Adrenal gland (tissue), 12 donors: ENCODE measurements around the gene AWAT2. TPM values are rescaled to one million over a fixed set of nuclear protein-coding genes. Genes with fewer than 3 reads are reported as not detected.

Experiments
- DNase-seq, 7 donors: peaks; one replicate each; pipeline ENCODE4 v3.0.0-alpha.2; 2019 to 2020
- H3K27ac ChIP-seq, 5 donors: fragments of 200-600 bp; sonication (generic) in 4 of 5; 1 replicate in 3 of 5; 2 replicates in 2 of 5; pipeline versions ENCODE4 v1.5.1 to v1.8.0; 2016 to 2020; ENCODE audit warnings: mild to moderate bottlenecking in 1 of 5
- H3K27me3 ChIP-seq: fragments of 200-600 bp; 2 replicates; pipeline ENCODE4 v1.8.0; 2021
- H3K36me3 ChIP-seq, 2 donors: fragments of 200-600 bp; replicated peaks in 1 of 2; 1 replicate in 1 of 2; 2 replicates in 1 of 2; pipeline versions ENCODE4 v1.5.1 to v1.8.0; 2018 to 2022
- H3K4me1 ChIP-seq, 2 donors: fragments of 200-600 bp; replicated peaks in 1 of 2; 1 replicate in 1 of 2; 2 replicates in 1 of 2; pipeline versions ENCODE4 v1.5.1 to v1.8.0; 2018 to 2021
- H3K4me3 ChIP-seq, 4 donors: fragments of 200-600 bp; sonication (generic) in 3 of 4; one replicate each; pipeline ENCODE4 v1.5.1; 2016 to 2018
- H3K9me3 ChIP-seq, 3 donors: fragments of 200-600 bp; sonication (generic) in 1 of 3; replicated peaks in 1 of 3; 1 replicate in 2 of 3; 2 replicates in 1 of 3; pipeline versions ENCODE4 v1.5.1 to v1.8.0; 2016 to 2021
- CTCF ChIP-seq, 6 experiments: fragments of 450-650 bp in 4 of 6; fragments of 200-600 bp in 2 of 6; sonication (generic) in 1 of 6; IDR thresholded peaks; 1 replicate in 5 of 6; 2 replicates in 1 of 6; pipeline versions ENCODE4 v1.5.1 to v1.8.0; 2016 to 2021; ENCODE audit warnings: antibody characterized with exemption in 6 of 6, mild to moderate bottlenecking in 2 of 6, moderate library complexity in 1 of 6
- POLR2A ChIP-seq, 2 donors: fragments of 450-650 bp; IDR thresholded peaks; one replicate each; pipeline ENCODE4 v1.6.1; 2017; ENCODE audit warnings: antibody characterized with exemption in 2 of 2, mild to moderate bottlenecking in 2 of 2, moderate library complexity in 1 of 2
- WGBS, 4 donors: extraction: QIAGEN DNeasy Blood & Tissue Kit in 2 of 4; methylation state at CpG; one replicate each; pipeline versions ENCODE4 v1.1.5 to v1.1.7; 2013 to 2017; 5-methylcytosine and 5-hydroxymethylcytosine counted together
- intact Hi-C, 2 donors: fragments of 100-400 bp; cut with DNase I; formaldehyde crosslinking; loops; one replicate each; pipeline versions ENCODE4 v1.14.1 to v1.15.0; 2022 to 2023
- polyA plus RNA-seq, 3 donors: library from polyadenylated mRNA; stranded (reverse); fragments of 200-250 nt in 2 of 3; fragments of 350-450 nt in 1 of 3; fragmentation: Illumina TruSeq in 1 of 3; extraction: RNeasy Lipid Tissue Mini Kit (QIAGEN cat#74804) in 1 of 3; gene quantifications; one replicate each; pipeline ENCODE4 v1.2.3, GENCODE V29; 2013 to 2014
- total RNA-seq, 9 donors: library from RNA; depleted of rRNA in 4 of 9; stranded (reverse); fragments of >200 nt in 4 of 9; fragments of 120-200 nt in 1 of 9; fragmentation: NEBNext Ultra II Directional in 1 of 9; extraction: Animal tissue kit (Norgen Biotek cat#: 25700) in 1 of 9; gene quantifications; one replicate each; pipeline versions ENCODE4 v1.1.0 to v1.2.4, GENCODE V29; 2013 to 2023
- donor health status: healthy with polysubstance abuse.
- donor health status: Bipolar disorder and iron deficiency.
- donor health status: DM: yes; HTN: yes; CAD: no.
- donor health status: DM: no; HTN: no; CAD: no.
- donor health status: DM: no; HTN: no; CAD: no.
- donor health status: DM: yes; HTN: yes; CAD: no.

AWAT2 gene
- total and polyA plus RNA-seq, 12 donors, result not detected

GRCh38 chrX:70088751-70089150 is 39.0 kb upstream of the AWAT2 start:
- Histone ChIP-seq H3K27me3 (peaks cover 4% of the 10 kb centered on the region), H3K27ac (no peak overlapping the region), H3K36me3 (no peaks in the 10 kb centered on the region), H3K4me1 (no peaks in the 10 kb centered on the region), H3K9me3 (no peaks in the 10 kb centered on the region), H3K4me3 (no peak overlapping the region)
- no peak for DNase-seq
- intact Hi-C loops, result no loop called here
- no peak for TF ChIP-seq CTCF (IDR thresholded peaks at IDR 0.05)
- TF ChIP-seq POLR2A (IDR thresholded peaks at IDR 0.05), result no peak

GRCh38 chrX:70087857-70088630 is 38.3 kb upstream of the AWAT2 start:
- H3K4me1 ChIP-seq, result no peaks in the 10 kb centered on the region
- intact Hi-C loops, result no loop called here
- peaks cover 4% of the 10 kb centered on the region for H3K27me3 ChIP-seq
- WGBS, 4 donors, result 56 to 76% (median 67%) methylated on average over 11 of the region's 11 CpGs
- no peaks in the 10 kb centered on the region for H3K36me3 ChIP-seq
- no peak overlapping the region for H3K4me3 ChIP-seq
- no peak overlapping the region for H3K27ac ChIP-seq
- TF ChIP-seq POLR2A (IDR thresholded peaks at IDR 0.05), result no peak
- no peak for TF ChIP-seq CTCF (IDR thresholded peaks at IDR 0.05)
- DNase-seq, result peak in 1 of 7 donors; percentile 4
- H3K9me3 ChIP-seq, result no peaks in the 10 kb centered on the region

GRCh38 chrX:70084592-70085240 is 35.0 kb upstream of the AWAT2 start:
- H3K36me3 ChIP-seq, result no peaks in the 10 kb centered on the region
- no peaks in the 10 kb centered on the region for H3K9me3 ChIP-seq
- no peak for DNase-seq
- H3K27ac ChIP-seq, result no peak overlapping the region
- TF ChIP-seq CTCF (IDR thresholded peaks at IDR 0.05) (no peak), POLR2A (IDR thresholded peaks at IDR 0.05) (no peak)
- peaks cover 9% of the 10 kb centered on the region for H3K27me3 ChIP-seq
- 67 to 80% (median 76%) methylated on average over 5 of the region's 5 CpGs for WGBS, 4 donors
- no peak overlapping the region for H3K4me3 ChIP-seq
- intact Hi-C loops, result no loop called here
- H3K4me1 ChIP-seq, result no peaks in the 10 kb centered on the region

- intact Hi-C loops, result no loop called here
- no peaks in the 10 kb centered on the region for H3K9me3 ChIP-seq
- H3K4me1 ChIP-seq, result no peaks in the 10 kb centered on the region
- no peak overlapping the region for H3K27ac ChIP-seq
- peaks cover 9% of the 10 kb centered on the region for H3K27me3 ChIP-seq
- no peak for DNase-seq
- WGBS, 4 donors, result 52 to 87% (median 76%) methylated on average over 4 of the region's 4 CpGs
- no peak for TF ChIP-seq CTCF (IDR thresholded peaks at IDR 0.05)
- H3K4me3 ChIP-seq, result no peak overlapping the region
- H3K36me3 ChIP-seq, result no peaks in the 10 kb centered on the region
Observed at GRCh38 chrX:70082723-70083122, 33.0 kb upstream of the AWAT2 start.
